DMS 273 treated with DMSO at 0.1 percent for 48 hours (cell line): ENCODE data around the gene MARK1.

Experiments used
- DNase-seq: peaks from one replicate; lab custom pipeline; 2025; lab: John Stamatoyannopoulos, UW

Gene MARK1

GRCh38 chr1:220711056-220711809 lies 183.3 kb downstream of the MARK1 start:
- no peak for DNase-seq
